HL-60 (cell line): ENCODE results near the gene CTIF.

Experiments used
- DNase-seq, 2 experiments: peaks; one replicate each; pipeline ENCODE4 v3.0.0-alpha.2; 2010 to 2020; ENCODE audit warnings: low read depth in 1 of 2, low spot score in 1 of 2
- H3K27ac ChIP-seq: fragments of 250-450 bp; sonication (Bioruptor Pico); replicated peaks from 2 replicates; pipeline ENCODE4 v1.5.1; 2020; ENCODE audit warnings: mild to moderate bottlenecking, moderate library complexity
- H3K27me3 ChIP-seq: fragments of 250-450 bp; sonication (Bioruptor Pico); 2 replicates; pipeline ENCODE4 v1.5.1; 2021; ENCODE audit warnings: mild to moderate bottlenecking, moderate library complexity; ENCODE audit not compliant: insufficient read depth, poor library complexity, severe bottlenecking
- H3K4me3 ChIP-seq: replicated peaks from 2 replicates; pipeline ENCODE4 v1.5.1; 2011; ENCODE audit warnings: mild to moderate bottlenecking, control low read depth, low read length; ENCODE audit not compliant: insufficient read depth
- CTCF ChIP-seq: IDR thresholded peaks from one replicate; pipeline ENCODE4 v1.5.1; 2011; ENCODE audit warnings: low read length, control low read depth, inconsistent platforms; ENCODE audit not compliant: insufficient read depth
- GABPA ChIP-seq: IDR thresholded peaks from 2 replicates; pipeline ENCODE4 v1.6.1; 2012; ENCODE audit warnings: low read depth
- POLR2AphosphoS5 ChIP-seq: IDR thresholded peaks from 2 replicates; pipeline ENCODE4 v1.6.1; 2012; ENCODE audit warnings: low read depth
- REST ChIP-seq: IDR thresholded peaks from 2 replicates; pipeline ENCODE4 v1.6.1; 2012; ENCODE audit warnings: low read depth; ENCODE audit not compliant: insufficient replicate concordance
- SPI1 ChIP-seq: IDR thresholded peaks from 2 replicates; pipeline ENCODE4 v1.6.1; 2012; ENCODE audit warnings: low read depth, mild to moderate bottlenecking, borderline replicate concordance

CTIF gene

DNA sequence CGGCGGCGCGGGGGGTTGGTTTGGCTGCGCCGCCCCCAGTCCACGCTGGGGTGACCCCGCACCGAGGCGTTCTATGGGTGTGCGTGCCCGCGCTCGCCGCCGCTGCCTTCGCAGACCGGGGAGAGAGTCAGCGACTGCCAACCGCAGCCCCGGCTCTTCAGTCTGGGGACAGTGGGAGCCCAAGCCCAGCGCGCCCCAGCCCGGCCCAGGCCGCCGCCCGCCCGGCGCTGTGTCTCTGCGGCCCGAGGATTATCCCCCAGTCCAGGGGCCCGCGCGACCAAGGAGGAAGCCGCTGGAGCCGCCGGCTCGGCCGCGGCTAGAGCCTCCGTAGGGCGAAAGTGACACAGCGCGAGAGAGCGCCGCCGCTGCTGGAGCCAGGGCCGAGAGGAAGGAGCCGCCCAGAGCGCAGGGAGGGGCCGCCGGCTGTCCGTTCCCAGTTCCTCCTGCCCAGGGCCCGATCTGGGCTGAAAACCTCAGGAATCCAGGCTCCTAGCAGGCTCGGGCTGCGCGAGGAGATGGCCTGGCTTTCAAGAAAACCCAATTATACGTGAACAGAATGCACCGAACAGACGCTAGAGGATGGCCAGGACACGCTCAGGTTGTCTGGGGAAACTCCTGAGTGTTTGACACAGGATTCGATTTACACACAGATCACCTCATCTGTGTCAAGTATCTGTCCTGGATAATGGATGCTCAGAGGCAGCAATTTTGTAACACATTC, 2.4 kb downstream of the CTIF start:
- DNase-seq = peak; percentile 51 to 84
- no peak for TF ChIP-seq CTCF
- TF ChIP-seq SPI1 = peak; percentile 63; the same call in 1 of the 2 replicates
- TF ChIP-seq REST = peak; percentile 36
- Histone ChIP-seq H3K4me3 (peak overlapping the region; percentile 86), H3K27me3 (no peaks in the 10 kb centered on the region), H3K27ac (peak overlapping the region; percentile 74)

DNA sequence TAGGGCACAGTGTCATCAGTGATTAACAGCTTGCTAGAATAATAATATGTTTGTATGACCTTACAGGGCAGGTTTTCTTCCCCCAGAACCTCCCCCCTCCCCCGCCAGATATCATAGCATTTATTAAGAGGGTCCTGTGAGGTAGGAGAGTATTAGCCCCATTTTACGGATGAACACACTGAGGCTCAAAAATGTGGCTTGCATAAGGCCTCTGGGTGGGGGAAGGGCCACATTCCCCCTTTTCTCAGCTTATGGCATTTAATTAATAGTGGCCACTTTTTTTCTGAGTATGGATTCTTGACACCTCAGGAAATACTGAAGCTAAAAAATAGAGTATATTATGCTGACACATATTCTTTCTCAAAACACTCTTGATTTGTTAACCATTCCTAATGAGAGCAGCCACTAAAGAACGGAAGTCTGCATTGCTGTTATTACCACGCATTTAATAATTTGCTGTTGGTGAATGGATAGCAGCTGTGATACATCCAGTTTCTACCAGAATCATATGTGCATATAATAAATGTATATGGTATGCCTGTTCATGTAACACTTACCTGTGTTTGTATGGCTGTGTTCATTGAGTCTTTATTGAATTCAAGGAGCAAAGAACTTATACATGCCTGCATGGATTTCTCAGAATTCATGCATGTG, 3.0 kb downstream of the CTIF start:
- Histone ChIP-seq H3K27me3 (no peaks in the 10 kb centered on the region), H3K27ac (no peak overlapping the region), H3K4me3 (no peak overlapping the region)
- no peak for DNase-seq
- TF ChIP-seq CTCF (no peak), GABPA (no peak), SPI1 (no peak), POLR2AphosphoS5 (no peak)

DNA sequence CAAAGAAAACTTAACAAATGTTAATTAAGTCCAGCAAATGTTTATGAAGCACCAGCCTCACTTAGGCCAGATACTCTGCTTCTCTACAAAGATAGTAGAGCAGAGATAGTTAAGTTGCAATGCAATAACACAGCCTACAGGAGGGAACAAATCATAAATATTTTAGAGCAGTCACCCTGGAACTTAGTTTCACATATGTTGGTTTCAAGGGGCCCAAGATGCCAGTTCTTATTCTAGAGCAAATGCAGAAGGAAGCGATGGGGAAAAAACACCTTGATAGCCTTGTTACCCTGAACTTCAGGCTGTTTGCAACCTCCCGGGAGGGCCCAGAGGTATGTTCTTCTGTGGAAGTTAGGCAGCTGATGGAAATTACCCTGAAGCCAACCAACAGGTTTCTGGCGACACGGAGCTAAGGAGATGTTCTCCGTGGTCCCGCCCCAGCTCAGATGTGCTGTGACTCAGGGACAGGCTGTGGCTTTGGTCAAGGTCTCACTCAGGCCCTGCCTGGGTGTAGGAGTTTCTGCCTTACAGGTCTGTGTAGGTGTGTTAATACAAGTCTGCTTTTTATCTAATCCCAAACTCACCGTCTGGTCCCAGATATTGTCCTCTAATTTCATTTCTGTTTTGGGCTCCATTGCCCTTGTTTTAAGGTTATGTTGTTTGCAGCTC, 3.8 kb downstream of the CTIF start:
- Histone ChIP-seq H3K4me3 (no peak overlapping the region), H3K27ac (no peak overlapping the region), H3K27me3 (no peaks in the 10 kb centered on the region)
- no peak for DNase-seq
- TF ChIP-seq POLR2AphosphoS5 (no peak), SPI1 (no peak), CTCF (no peak), GABPA (no peak), REST (no peak)
